ENCODE measurements around the gene TMCC1.

Gene TMCC1

DNA sequence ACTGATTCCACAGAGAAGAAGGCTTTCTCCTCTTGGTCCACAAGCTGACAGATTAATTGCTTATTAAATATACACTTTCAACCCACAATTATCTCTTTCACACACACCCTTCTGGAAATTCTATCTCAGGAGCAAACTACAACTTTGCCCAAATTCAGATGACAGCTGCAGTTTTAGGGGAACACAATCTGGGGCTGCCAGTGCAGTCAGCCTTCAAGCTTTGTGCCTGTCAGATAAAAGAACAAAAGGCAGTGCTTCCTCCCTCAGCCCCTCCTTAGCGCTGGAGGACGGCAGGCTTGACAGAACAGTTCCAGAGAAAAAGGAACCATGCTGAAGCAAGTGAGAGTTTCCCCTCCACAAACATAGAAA, 99.6 kb downstream of the TMCC1 start:
- TF ChIP-seq, protein P1, sequence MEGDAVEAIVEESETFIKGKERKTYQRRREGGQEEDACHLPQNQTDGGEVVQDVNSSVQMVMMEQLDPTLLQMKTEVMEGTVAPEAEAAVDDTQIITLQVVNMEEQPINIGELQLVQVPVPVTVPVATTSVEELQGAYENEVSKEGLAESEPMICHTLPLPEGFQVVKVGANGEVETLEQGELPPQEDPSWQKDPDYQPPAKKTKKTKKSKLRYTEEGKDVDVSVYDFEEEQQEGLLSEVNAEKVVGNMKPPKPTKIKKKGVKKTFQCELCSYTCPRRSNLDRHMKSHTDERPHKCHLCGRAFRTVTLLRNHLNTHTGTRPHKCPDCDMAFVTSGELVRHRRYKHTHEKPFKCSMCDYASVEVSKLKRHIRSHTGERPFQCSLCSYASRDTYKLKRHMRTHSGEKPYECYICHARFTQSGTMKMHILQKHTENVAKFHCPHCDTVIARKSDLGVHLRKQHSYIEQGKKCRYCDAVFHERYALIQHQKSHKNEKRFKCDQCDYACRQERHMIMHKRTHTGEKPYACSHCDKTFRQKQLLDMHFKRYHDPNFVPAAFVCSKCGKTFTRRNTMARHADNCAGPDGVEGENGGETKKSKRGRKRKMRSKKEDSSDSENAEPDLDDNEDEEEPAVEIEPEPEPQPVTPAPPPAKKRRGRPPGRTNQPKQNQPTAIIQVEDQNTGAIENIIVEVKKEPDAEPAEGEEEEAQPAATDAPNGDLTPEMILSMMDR (IDR thresholded peaks at IDR 0.05; ENCODE audit: control extremely low read depth, extremely low read depth, low read depth, missing control alignments): no peak
- POLR2A ChIA-PET: no interaction called here
- DNase-seq (ENCODE audit: extremely low spot score): no peak
- CTCF ChIA-PET: interaction anchor here (1.0 to 1.4 kb wide), 4 partner anchors 9 to 123 kb away, joined by 3 to 4 read pairs (median 3); no protein-coding TSS in a partner anchor

DNA sequence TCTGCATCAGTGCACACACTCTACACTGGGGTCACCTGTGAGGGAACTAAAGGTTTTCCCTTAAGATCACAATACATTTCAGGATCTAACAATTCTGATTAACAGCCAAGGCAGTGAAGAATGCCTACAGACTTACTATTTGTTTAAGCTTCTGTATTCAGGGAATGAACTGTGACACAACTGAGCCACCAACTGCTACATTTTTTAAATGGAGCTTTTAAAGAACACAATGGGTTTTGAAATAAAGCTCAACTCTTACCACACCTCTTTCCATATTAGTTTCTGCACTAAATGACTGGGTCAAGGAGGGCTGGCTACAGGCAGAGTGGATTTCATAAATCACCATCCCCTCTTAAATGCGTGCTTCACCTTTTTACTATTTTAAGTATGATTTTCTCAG, 100.2 kb downstream of the TMCC1 start:
- DNase-seq (ENCODE audit: extremely low spot score): no peak
- ChIA-PET POLR2A (no interaction called here), CTCF (interaction anchor here (1.0 to 1.4 kb wide), 4 partner anchors 9 to 122 kb away, joined by 3 to 4 read pairs (median 3); no protein-coding TSS in a partner anchor)
- TF ChIP-seq, protein P1 (IDR thresholded peaks at IDR 0.05; ENCODE audit: control extremely low read depth, extremely low read depth, low read depth, missing control alignments): no peak

DNA sequence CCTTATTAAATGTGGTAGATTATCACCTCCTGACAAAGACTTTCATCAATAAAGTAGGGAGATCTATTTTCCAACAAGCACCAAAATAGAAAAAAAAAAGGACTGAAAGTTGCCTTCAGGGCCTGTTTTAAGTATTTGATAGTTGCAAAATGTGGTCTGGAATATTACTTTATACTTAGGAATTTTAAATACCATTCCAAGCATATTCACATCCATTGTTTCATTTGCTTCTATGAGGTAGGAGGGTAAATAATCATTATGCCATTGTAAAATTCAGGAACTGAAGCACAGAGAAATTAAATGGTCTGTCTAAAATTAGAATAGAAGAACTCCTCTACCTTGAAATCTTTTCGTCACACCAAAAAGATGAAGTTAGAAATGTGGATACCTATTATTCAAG, 110.0 kb downstream of the TMCC1 start:
- DNase-seq (ENCODE audit: extremely low spot score): no peak
- TF ChIP-seq, protein P1 (IDR thresholded peaks at IDR 0.05; ENCODE audit: control extremely low read depth, extremely low read depth, low read depth, missing control alignments): no peak
- CTCF ChIA-PET: interaction anchor here (1.2 kb wide), 1 partner anchor 42 kb away, joined by 3 read pairs; no protein-coding TSS in a partner anchor
- POLR2A ChIA-PET: no interaction called here

DNA sequence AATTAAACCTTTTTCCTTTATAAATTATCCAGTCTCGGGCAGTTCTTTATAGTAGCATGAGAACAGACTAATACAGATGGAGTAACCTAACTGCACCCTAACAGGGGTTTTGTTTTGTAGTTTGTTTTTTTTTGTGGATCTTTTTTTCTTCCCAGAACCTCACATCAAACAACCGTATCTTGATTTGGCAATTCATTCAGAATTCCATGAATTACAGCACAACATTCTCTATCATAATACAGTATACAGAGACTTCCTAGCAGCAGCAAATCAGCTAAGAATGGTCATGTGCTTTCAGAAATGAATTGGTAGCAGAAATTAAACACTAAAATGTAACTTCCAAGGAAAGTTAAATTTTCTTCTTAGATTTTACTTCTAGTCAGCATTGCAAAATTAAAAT, 114.6 kb downstream of the TMCC1 start:
- ChIA-PET CTCF (no interaction called here), POLR2A (no interaction called here)
- DNase-seq (ENCODE audit: extremely low spot score): no peak
- TF ChIP-seq, protein P1 (IDR thresholded peaks at IDR 0.05; ENCODE audit: control extremely low read depth, extremely low read depth, low read depth, missing control alignments): no peak

DNA sequence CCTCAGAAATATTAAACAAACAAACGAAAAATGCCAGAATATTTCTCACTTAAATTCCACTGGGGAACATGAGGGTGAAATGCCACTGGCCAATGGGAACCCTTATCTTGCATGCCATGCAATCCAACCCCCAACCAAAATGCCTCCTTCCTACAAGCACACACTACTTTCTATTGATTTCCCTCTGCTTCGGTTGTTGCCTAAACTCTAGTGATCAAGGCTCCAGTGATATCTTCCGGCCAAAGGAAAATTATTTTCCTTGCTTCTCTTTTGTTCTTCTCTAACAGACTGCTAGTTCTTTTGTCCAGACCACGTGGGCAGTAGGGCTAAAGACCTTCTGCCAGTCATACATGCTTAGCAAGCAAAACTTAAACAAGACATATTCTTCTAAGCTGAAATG, 115.7 kb downstream of the TMCC1 start:
- CTCF ChIA-PET: no interaction called here
- DNase-seq (ENCODE audit: extremely low spot score): no peak

DNA sequence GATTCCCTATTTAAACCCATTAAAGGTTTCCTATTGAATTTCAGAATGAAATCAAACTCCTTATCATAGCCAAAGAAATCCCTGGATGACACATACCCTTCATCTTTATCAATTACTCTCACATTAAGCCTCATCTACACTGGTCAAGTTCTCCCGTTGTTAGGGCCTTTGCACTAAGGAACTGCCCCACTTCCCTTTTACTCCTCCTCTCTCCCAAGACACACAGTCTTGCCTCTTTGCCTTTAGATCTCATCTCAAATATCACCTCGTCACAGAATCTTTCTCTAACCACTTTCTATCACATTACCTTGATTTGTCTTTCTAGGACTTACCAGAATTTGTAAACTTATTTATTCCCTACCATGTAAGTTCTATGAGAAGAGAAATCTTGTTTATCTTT, 117.6 kb downstream of the TMCC1 start:
- TF ChIP-seq, protein P1 (IDR thresholded peaks at IDR 0.05; ENCODE audit: control extremely low read depth, extremely low read depth, low read depth, missing control alignments): no peak
- POLR2A ChIA-PET: no interaction called here
- CTCF ChIA-PET: interaction anchor here (1.7 kb wide), 1 partner anchor 11 kb away, joined by 3 read pairs; no protein-coding TSS in a partner anchor
- no peak for DNase-seq (ENCODE audit: extremely low spot score)

More for the DNA sequence above, 115.7 kb downstream of the TMCC1 start:
- POLR2A ChIA-PET: no interaction called here
- TF ChIP-seq, protein P1 (IDR thresholded peaks at IDR 0.05; ENCODE audit: control extremely low read depth, extremely low read depth, low read depth, missing control alignments): no peak
